ENCODE results near the gene GPHN.
"Not testable (repeated sequence)": the region's sequence is repeated elsewhere in the genome, so short reads cannot be mapped to it uniquely, and the experiment has no call there.

The GPHN gene

DNA sequence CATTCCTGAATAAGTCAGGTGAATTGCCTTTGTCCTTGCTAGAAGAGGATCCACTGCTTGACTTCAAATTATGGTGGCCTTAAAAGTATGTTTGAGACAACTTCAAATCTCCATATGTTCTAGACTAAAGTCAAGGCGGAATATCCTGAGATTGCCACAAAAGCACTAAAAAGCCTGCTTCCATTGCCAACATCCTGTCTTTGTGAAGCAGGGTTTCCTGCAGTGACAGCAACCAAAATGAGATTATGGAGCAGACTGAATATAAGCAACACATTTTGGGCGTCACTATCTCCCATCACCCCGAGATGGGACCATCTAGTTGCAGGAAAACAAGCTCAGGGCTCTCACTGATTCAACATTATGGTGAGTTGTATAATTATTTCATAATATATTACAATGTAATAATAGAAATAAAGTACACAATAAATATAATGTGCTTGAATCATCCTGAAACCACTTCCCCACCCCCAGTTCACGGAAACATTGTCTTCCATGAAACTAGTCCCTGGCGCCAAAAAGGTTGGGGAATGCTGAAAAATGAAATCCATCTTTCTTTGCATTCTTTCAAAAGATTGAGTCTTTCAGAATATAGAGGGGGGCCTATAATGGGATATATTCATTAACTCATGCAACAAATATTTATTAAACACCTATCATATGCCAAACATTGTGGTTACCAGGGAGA lies 143.7 kb downstream of the GPHN start:
- no peak overlapping the region for H3K4me3 ChIP-seq (ENCODE audit: low read depth, low read length)

DNA sequence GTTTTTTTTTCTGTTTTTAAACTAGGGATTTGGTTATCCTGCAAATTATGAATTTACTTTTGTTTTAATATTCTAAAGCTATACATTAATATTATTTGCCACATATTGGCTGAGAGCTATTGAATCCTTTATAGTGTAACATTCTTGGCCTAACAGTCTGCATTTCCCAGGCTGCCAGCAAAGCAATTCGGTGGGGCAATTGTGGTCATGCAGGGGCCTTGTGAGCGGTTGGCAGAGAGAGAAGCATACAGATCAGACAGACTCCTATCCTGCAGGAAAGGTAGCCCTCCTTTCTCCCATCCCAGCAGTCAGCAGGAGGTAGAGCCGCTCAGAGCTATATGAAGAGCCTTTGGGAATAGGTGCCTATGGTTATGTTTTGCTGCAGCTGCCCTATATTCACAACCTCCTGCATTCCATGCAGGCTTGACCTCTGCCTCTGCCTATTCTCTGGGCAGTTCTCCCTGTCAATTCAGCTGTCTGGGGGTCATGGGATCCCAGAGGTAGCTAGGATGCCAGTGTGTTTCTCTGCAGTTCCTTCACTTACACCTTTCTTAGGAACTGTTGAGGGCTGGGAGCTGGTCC lies 144.7 kb downstream of the GPHN start:
- no peak overlapping the region for H3K4me3 ChIP-seq (ENCODE audit: low read depth, low read length)

- H3K4me3 ChIP-seq (ENCODE audit: low read depth, low read length): no peak overlapping the region
Measured at GRCh38 chr14:66657780-66658179, 149.8 kb downstream of the GPHN start.

DNA sequence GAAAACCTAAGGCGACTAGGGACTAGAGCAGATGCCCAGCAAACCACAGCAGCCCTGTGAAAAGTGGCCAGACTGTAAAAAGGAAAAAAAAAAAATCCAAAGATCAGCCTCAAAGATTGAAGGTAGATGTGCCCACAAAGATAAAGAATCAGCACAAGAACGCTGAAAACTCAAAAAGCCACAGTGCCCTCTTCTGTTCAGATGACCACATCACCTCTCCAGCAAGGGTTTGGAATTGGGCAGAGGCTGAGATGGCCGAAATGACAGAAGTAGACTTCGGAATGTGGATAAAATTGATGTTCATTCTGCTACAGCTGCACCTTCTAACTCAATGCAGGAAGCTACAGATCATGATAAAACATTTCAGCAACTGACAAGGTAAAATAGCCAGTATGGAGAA lies 154.4 kb downstream of the GPHN start:
- no peak overlapping the region for H3K4me3 ChIP-seq (ENCODE audit: low read depth, low read length)

- no peak overlapping the region for H3K4me3 ChIP-seq (ENCODE audit: low read depth, low read length)
Measured at GRCh38 chr14:66677780-66678179, 169.8 kb downstream of the GPHN start.

DNA sequence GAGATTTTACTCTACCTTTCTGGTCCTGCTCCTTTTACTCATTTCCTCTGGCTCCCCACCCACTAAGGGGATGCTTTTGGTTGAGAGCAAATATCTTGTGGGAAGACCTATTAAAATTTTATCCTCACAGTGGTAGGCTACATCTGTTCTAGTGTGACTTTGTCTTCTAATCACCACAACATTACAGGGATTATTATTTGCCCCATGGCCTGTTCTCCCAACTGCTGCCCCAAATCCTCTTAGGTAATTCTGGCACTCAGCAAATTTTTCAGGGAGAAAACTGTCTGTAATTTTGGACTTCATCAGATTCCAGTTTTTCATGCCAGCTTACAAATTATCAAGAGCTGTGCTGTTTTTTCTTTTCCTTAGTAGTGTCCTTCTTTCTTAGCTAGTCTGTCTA lies 172.3 kb downstream of the GPHN start:
- H3K4me3 ChIP-seq (ENCODE audit: low read depth, low read length): no peak overlapping the region

- no peak overlapping the region for H3K4me3 ChIP-seq (ENCODE audit: low read depth, low read length)
Measured at GRCh38 chr14:66696326-66696725, 188.4 kb downstream of the GPHN start.

DNA sequence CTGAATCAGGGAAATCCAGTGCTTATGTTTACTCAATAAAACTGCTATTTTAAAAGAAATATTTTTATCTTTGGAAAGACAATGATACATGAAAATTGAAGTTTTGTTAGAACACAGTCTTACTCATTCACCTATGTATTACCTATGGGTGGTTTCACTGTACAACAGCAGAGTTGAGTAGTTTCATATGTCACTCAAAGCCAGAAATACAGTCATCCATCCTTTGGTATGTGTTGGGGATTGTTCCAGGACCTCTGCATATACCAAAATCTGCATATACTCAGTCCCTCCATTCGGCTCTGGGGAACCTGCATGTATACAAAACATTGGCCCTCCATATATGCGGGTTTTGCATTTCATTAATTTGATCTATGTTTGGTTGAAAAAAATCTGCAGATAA lies 190.6 kb downstream of the GPHN start:
- H3K4me3 ChIP-seq (ENCODE audit: low read depth, low read length): no peak overlapping the region

GRCh38 chr14:66701813-66702212 lies 193.9 kb downstream of the GPHN start:
- no peak overlapping the region for H3K4me3 ChIP-seq (ENCODE audit: low read depth, low read length)

GRCh38 chr14:66708267-66708666 lies 200.3 kb downstream of the GPHN start:
- no peak overlapping the region for H3K4me3 ChIP-seq (ENCODE audit: low read depth, low read length)

DNA sequence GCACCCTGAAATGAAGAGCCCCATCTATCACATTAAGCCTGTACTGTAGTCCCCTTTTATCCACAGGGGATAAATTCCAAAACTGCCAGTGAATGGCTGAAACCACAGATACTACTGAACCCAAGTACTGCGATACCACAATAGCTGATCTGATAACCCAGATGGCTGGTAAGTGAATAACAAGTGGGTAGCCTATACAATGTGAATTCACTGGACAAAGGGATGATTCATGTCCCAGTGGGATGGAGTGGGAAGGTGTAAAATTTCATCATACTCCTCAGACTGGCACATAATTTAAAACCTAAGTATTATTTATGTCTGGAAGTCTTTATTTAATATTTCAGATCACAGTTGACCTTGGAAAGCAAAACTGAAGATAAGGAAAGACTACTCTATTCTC lies 201.3 kb downstream of the GPHN start:
- H3K4me3 ChIP-seq (ENCODE audit: low read depth, low read length): no peak overlapping the region

DNA sequence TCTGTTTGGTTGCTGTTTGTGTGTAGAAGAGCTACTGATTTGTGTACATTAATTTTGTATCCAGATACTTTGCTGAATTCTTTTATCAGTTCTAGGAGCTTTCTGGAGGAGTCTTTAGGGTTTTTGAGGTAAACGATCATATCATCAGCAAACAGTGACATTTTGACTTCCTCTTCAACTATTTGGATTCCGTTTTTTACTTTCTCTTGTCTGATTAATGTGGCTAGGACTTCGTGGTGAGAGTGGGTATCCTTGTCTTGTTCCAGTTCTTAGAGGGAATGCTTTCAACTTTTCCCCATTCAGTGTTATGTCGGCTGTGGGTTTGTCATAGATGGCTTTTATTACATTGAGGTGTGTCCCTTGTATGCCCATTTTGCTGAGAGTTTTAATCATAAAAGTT lies 206.3 kb downstream of the GPHN start:
- not testable (repeated sequence) for H3K4me3 ChIP-seq (ENCODE audit: low read depth, low read length)

DNA sequence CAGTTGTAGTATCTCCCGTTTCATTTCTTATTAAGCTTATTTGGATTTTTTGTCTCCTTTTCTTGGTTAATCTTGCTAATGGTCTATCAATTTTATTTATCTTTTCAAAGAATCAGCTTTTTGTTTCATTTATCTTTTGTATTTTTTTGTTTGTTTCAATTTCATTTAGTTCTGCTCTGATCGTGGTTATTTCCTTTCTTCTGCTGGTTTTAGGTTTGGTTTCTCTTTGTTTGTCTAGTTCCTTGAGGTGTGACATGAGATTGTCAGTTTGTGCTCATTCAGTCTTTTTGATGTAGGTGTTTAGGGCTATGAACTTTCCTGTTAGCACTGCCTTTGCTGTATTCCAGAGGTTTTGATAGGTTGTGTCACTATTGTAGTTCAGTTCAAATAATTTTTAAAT lies 207.4 kb downstream of the GPHN start:
- not testable (repeated sequence) for H3K4me3 ChIP-seq (ENCODE audit: low read depth, low read length)

DNA sequence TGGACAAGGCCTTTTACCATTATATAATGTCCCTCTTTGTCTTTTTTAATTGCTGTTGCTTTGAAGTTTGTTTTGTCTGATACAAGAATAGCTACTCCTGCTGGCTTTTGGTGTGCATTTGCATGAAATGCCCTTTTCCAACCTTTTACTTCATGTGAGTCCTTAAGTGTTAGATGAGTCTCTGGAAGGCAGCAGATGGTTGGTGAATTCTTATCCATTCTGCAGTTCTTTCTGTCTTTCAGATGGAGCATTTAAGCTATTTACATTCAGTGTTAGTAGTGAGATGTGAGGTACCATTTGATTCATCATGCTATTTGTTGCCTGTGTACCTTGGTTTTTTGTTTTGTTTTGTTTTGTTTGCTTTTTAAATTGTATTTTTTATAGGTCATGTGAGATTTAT lies 208.3 kb downstream of the GPHN start:
- H3K4me3 ChIP-seq (ENCODE audit: low read depth, low read length): no peak overlapping the region

DNA sequence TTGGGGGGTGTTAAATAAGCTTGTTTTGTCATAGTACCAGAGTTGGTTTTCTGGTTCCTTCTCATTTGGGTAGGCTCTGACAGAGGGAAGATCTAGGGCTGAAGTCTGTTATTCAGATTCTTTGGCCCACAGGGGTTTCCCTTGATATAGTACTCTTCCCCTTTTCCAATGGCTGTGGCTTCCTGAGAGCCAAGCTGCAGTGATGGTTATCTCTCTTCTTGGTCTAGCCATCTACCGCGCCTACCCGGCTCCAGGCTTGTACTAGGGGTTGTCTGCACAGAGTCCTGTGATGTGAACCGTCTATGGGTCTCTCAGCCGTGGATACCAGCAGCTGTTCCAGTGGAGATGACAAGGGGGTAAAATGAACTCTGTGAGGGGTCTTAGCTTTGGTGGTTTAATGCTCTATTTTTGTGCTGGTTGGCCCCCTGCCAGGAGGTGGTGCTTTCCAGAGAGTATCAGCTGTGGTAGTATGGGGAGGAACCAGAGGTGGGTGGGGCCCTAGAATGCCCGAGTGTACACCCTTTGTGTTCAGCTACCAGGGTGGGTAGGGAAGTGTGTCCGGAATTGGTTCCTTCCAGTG lies 209.7 kb downstream of the GPHN start:
- no peak overlapping the region for H3K4me3 ChIP-seq (ENCODE audit: low read depth, low read length)

DNA sequence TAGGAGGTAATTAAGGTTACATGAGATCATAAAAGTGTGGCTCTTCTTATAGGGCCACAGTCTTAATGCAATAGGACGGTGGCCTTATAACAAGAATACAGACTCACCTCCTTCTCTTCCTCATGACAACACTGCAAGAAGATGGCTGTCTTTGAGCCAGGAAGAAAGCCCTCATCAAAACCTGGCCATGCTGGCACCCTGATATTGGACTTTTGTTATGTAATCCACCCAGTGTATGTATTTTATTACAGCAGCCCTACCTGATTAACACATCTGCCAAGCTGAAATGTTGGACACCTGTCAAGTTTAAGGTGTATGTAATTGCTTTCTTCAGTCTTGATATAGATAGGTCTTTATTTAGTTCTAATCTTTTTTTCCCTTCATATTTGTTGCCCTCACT lies 217.0 kb downstream of the GPHN start:
- no peak overlapping the region for H3K4me3 ChIP-seq (ENCODE audit: low read depth, low read length)

GRCh38 chr14:66731298-66731697 lies 223.4 kb downstream of the GPHN start:
- H3K4me3 ChIP-seq (ENCODE audit: low read depth, low read length): not testable (repeated sequence)

DNA sequence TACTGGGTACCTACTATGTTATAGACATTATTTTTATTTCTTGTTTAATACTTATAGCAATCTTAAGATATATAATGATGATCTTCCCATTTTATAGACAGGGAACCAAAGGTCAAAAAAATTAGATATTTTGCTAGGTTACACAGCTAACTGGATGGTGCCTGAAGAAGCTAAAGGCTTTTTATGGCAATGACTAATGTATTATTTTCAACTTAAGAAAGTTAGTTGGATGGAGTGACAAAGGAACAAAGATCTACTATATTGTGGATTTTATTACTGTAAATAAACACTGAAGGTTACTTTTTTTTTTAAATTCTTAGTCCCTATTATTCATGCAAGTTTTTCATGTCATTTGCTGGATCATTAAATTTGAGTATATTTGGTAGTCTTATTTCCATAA lies 227.9 kb downstream of the GPHN start:
- no peak overlapping the region for H3K4me3 ChIP-seq (ENCODE audit: low read depth, low read length)

DNA sequence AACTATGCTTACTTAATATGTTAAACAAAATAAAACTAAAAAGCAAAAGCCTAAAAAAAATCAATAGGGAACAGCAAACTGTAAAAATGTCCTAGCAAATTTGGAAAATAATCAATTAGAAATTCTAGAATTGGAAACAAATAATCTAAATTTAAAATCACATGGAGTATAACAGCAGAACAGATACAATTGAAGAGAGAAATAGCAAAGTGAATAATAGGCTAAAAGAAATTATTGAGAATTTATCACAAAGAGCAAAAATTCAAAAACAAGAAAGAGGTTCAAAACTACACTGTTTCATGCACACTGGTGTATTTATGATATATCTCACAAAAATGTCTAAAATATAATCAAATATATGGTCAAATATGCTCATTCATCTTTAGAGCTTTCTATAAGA lies 231.9 kb downstream of the GPHN start:
- no peak overlapping the region for H3K4me3 ChIP-seq (ENCODE audit: low read depth, low read length)

- no peak overlapping the region for H3K4me3 ChIP-seq (ENCODE audit: low read depth, low read length)
Measured at GRCh38 chr14:66745078-66745477, 237.1 kb downstream of the GPHN start.

DNA sequence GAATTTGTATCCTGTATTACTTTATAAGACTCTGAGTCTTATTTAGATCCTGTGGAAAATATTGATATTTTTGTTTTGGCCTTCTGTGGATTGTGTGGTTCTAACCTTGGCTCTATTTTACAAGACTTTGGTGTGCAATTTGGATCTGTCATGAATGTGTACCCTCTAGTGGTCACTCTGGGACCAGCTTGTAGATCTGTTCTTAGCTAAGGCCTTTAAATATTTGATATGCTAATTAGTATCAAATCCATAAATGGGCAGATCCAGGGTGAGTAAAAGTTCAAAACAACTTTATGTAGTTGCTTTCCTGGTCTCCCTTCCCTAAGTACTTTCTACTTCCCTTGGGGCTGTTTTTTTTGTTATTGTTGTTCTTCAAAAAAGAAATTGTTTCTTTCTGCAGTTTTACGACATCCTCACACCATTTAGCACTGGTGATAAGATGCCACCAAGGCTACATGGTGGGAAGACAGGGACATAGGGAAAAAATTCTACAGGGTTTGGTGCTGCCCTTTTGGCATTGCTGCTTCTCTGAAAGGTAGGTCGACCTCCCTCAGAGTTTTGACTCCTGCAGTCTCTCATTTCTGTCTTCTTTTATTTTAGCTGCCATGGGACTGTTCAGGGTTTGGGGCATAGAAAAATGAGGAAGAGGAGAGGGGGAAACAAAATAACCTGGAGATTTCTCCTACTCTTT lies 238.5 kb downstream of the GPHN start:
- H3K4me3 ChIP-seq (ENCODE audit: low read depth, low read length): no peak overlapping the region

- no peak overlapping the region for H3K4me3 ChIP-seq (ENCODE audit: low read depth, low read length)
Measured at GRCh38 chr14:66752109-66752508, 244.2 kb downstream of the GPHN start.

Measured in iPS-11a (cell line).